ENCODE data around the gene RPL13.

Gene RPL13

DNA sequence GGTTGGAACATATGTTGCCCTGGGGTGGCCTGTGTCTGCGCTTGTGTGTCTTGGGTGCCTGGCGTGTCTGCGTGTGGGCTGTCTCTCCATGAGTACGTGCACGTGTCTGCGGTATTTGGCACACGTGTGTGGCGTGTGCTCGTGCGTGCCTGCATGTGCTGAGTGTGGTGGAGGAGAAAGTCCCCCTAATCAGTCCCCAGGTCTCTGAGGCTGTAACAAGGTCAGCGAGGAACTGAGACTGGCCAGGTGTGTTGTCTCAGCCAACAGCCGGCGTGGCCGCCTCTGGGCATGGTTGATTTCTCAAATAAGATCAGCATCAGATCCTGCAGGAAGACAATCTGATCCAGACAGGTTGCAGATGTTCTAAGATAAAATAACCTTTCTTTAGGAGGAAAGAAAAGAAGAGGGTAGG is 11.6 kb downstream of the RPL13 start:
- H3K4me1 ChIP-seq (ENCODE audit: insufficient read depth, low read length), result peaks cover 15% of the 10 kb centered on the region
- peaks cover 17% of the 10 kb centered on the region for H4K20me1 ChIP-seq (ENCODE audit: insufficient read depth, low read length)
- DNase-seq (no peak), ATAC-seq (ENCODE audit: insufficient read depth, low read depth) (no peak)
- no peak overlapping the region for H2AFZ ChIP-seq (ENCODE audit: low read depth, low read length)
- no peak overlapping the region for H3K9ac ChIP-seq (ENCODE audit: low read depth, low read length)
- no peak overlapping the region for H3K4me2 ChIP-seq (ENCODE audit: insufficient read depth, low read length)
- TF ChIP-seq EZH2 (IDR thresholded peaks at IDR 0.05; ENCODE audit: borderline replicate concordance, low read depth, low read length, severe bottlenecking), result no peak
- TF ChIP-seq, protein P1, sequence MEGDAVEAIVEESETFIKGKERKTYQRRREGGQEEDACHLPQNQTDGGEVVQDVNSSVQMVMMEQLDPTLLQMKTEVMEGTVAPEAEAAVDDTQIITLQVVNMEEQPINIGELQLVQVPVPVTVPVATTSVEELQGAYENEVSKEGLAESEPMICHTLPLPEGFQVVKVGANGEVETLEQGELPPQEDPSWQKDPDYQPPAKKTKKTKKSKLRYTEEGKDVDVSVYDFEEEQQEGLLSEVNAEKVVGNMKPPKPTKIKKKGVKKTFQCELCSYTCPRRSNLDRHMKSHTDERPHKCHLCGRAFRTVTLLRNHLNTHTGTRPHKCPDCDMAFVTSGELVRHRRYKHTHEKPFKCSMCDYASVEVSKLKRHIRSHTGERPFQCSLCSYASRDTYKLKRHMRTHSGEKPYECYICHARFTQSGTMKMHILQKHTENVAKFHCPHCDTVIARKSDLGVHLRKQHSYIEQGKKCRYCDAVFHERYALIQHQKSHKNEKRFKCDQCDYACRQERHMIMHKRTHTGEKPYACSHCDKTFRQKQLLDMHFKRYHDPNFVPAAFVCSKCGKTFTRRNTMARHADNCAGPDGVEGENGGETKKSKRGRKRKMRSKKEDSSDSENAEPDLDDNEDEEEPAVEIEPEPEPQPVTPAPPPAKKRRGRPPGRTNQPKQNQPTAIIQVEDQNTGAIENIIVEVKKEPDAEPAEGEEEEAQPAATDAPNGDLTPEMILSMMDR (IDR thresholded peaks at IDR 0.05; ENCODE audit: borderline replicate concordance, extremely low read depth, low read length, poor library complexity, severe bottlenecking), result no peak
- H3K9me3 ChIP-seq (ENCODE audit: insufficient read depth, low read length, severe bottlenecking), result no peaks in the 10 kb centered on the region
- peaks cover 12% of the 10 kb centered on the region for H3K79me2 ChIP-seq (ENCODE audit: insufficient read depth, low read length)
- H3K27ac ChIP-seq (ENCODE audit: low read length), result no peak overlapping the region
- H3K36me3 ChIP-seq (ENCODE audit: insufficient read depth, low read length), result peaks cover 1% of the 10 kb centered on the region; the same call in 1 of the 2 replicates
- no peaks in the 10 kb centered on the region for H3K27me3 ChIP-seq (ENCODE audit: insufficient read depth, low read length, poor library complexity)
- no peak overlapping the region for H3K4me3 ChIP-seq (ENCODE audit: low read depth in 1 of 2, low read length in 2 of 2)

DNA sequence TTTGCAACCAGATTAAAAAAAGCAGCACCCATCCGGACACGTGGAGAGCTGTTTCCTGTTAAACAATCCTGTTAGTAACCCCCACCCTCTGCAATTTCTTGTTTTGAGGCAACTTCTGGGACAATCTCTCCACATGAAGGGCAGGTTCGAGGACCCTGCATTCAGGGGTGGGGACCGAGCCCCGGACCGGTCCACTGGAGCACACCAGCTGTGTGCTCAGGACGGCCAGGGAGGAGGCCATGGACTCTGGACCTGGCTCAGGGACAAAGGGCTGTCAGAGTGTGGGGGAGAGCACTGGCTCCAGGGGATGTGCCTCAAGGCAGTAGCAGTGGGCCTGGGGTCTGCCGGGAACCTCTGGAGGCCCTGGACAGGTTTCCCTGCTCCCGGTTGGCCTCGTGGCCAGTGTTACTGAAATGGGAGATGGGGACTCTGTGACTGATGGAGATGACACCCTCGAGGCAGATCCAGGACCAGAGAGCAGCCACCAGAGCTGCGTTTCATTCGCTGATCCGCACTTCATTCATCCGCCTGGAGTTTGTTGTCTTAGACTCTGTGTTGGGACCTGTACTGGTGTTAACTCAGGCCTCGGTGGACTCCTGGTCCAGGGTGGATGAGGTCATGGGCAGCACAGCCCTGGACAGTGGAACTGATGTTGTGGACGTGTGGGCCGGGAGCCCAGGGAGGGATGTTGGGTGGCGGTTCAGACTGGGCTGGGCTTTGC is 12.2 kb downstream of the RPL13 start:
- no peaks in the 10 kb centered on the region for H3K27me3 ChIP-seq (ENCODE audit: insufficient read depth, low read length, poor library complexity)
- H2AFZ ChIP-seq (ENCODE audit: low read depth, low read length), result no peak overlapping the region
- H3K9ac ChIP-seq (ENCODE audit: low read depth, low read length), result no peak overlapping the region
- no peak for TF ChIP-seq EZH2 (IDR thresholded peaks at IDR 0.05; ENCODE audit: borderline replicate concordance, low read depth, low read length, severe bottlenecking)
- TF ChIP-seq, protein P1 (IDR thresholded peaks at IDR 0.05; ENCODE audit: borderline replicate concordance, extremely low read depth, low read length, poor library complexity, severe bottlenecking), result no peak
- ATAC-seq (ENCODE audit: insufficient read depth, low read depth), result no peak
- H4K20me1 ChIP-seq (ENCODE audit: insufficient read depth, low read length), result peaks cover 18% of the 10 kb centered on the region
- no peak overlapping the region for H3K4me2 ChIP-seq (ENCODE audit: insufficient read depth, low read length)
- no peaks in the 10 kb centered on the region for H3K9me3 ChIP-seq (ENCODE audit: insufficient read depth, low read length, severe bottlenecking)
- H3K36me3 ChIP-seq (ENCODE audit: insufficient read depth, low read length), result peaks cover 6% of the 10 kb centered on the region; the same call in 1 of the 2 replicates
- peaks cover 15% of the 10 kb centered on the region for H3K4me1 ChIP-seq (ENCODE audit: insufficient read depth, low read length)
- H3K4me3 ChIP-seq (ENCODE audit: low read depth in 1 of 2, low read length in 2 of 2), result no peak overlapping the region
- no peak for DNase-seq
- H3K79me2 ChIP-seq (ENCODE audit: insufficient read depth, low read length), result peaks cover 12% of the 10 kb centered on the region
- no peak overlapping the region for H3K27ac ChIP-seq (ENCODE audit: low read length)

DNA sequence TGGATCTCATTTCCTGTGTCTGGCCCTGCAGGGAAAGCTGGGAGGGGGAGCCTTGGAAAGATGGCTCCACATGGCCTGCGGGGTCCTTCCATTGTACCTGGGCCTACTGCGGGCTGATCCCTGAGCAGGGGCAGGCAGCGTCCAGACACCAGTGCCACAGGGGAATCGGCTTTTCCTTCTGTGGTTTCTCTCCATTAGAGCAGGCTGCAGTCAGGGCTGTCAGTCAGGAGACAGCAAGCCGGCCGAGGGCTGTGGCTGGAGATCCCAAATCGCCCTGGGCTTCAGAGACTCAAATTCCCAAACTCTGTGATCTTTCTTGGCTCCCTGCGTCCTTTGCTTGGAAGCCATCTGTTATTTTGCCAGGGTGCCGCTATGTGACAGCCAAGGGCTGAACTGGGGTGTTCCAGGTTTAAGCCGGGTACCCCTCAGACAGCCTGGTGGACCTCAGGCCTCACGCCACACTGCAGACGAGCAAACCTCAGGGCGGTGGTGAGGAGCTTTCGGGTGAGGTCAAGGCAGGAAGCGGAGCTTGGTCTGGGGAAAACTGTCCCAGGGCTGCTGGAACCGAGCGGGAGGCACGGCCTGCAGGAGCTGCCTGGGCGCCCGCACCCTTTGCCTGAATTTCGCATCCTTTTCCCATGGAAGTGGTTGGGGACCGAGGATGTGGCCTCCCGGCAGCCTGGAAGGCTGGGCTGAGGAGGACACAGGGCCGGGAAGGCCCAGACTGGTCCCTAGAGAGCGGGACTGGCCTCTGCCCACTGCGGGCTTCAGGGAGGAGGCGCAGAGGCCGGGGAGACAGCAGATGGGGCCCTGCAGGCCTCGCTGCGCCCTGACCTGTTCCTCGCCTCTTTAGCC is 13.6 kb downstream of the RPL13 start:
- peaks cover 6% of the 10 kb centered on the region; the same call in 1 of the 2 replicates for H3K36me3 ChIP-seq (ENCODE audit: insufficient read depth, low read length)
- no peaks in the 10 kb centered on the region for H3K27me3 ChIP-seq (ENCODE audit: insufficient read depth, low read length, poor library complexity)
- TF ChIP-seq, protein P1 (IDR thresholded peaks at IDR 0.05; ENCODE audit: borderline replicate concordance, extremely low read depth, low read length, poor library complexity, severe bottlenecking), result no peak
- TF ChIP-seq EZH2 (IDR thresholded peaks at IDR 0.05; ENCODE audit: borderline replicate concordance, low read depth, low read length, severe bottlenecking), result no peak
- H3K9me3 ChIP-seq (ENCODE audit: insufficient read depth, low read length, severe bottlenecking), result no peaks in the 10 kb centered on the region
- H3K9ac ChIP-seq (ENCODE audit: low read depth, low read length), result no peak overlapping the region
- no peak overlapping the region for H2AFZ ChIP-seq (ENCODE audit: low read depth, low read length)
- DNase-seq (no peak), ATAC-seq (ENCODE audit: insufficient read depth, low read depth) (no peak)
- H3K4me1 ChIP-seq (ENCODE audit: insufficient read depth, low read length), result peaks cover 15% of the 10 kb centered on the region
- no peak overlapping the region for H3K27ac ChIP-seq (ENCODE audit: low read length)
- no peak overlapping the region for H3K4me2 ChIP-seq (ENCODE audit: insufficient read depth, low read length)
- peaks cover 12% of the 10 kb centered on the region for H3K79me2 ChIP-seq (ENCODE audit: insufficient read depth, low read length)
- no peak overlapping the region for H3K4me3 ChIP-seq (ENCODE audit: low read depth in 1 of 2, low read length in 2 of 2)
- H4K20me1 ChIP-seq (ENCODE audit: insufficient read depth, low read length), result peaks cover 10% of the 10 kb centered on the region; the same call in 1 of the 2 replicates
